GM19397 (cell line): Measurements from ENCODE around the gene SNN.

Experiments
- ATAC-seq: cut with Tn5 transposase; IDR thresholded peaks from one replicate; pipeline ENCODE4 v1.9.1; 2021; ENCODE audit warnings: mild to moderate bottlenecking, moderate library complexity; ENCODE audit not compliant: unreplicated experiment

The SNN gene

GRCh38 chr16:11635113-11635652 is 33.1 kb upstream of the SNN start:
- ATAC-seq, result no peak

GRCh38 chr16:11635679-11636171 is 32.5 kb upstream of the SNN start:
- no peak for ATAC-seq

GRCh38 chr16:11636172-11636721 is 32.0 kb upstream of the SNN start:
- ATAC-seq, result no peak

- no peak for ATAC-seq
Measured at GRCh38 chr16:11637320-11637719, 30.9 kb upstream of the SNN start.

GRCh38 chr16:11638140-11638539 is 30.1 kb upstream of the SNN start:
- no peak for ATAC-seq

GRCh38 chr16:11639008-11639562 is 29.2 kb upstream of the SNN start:
- no peak for ATAC-seq

GRCh38 chr16:11639925-11640899 is 28.0 kb upstream of the SNN start:
- ATAC-seq, result no peak

- no peak for ATAC-seq
Measured at GRCh38 chr16:11640987-11641817, 27.1 kb upstream of the SNN start.

- no peak for ATAC-seq
Measured at GRCh38 chr16:11642765-11643116, 25.5 kb upstream of the SNN start.

GRCh38 chr16:11649276-11649675 is 19.0 kb upstream of the SNN start:
- ATAC-seq, result no peak

GRCh38 chr16:11650641-11651591 is 17.3 kb upstream of the SNN start:
- no peak for ATAC-seq

- no peak for ATAC-seq
Measured at GRCh38 chr16:11651796-11652195, 16.5 kb upstream of the SNN start.

GRCh38 chr16:11655655-11656054 is 12.6 kb upstream of the SNN start:
- ATAC-seq, result no peak

GRCh38 chr16:11657556-11657955 is 10.7 kb upstream of the SNN start:
- ATAC-seq, result no peak

GRCh38 chr16:11658896-11659708 is 9.2 kb upstream of the SNN start:
- ATAC-seq, result no peak

- no peak for ATAC-seq
Measured at GRCh38 chr16:11660565-11660964, 7.7 kb upstream of the SNN start.

- ATAC-seq, result no peak
Measured at GRCh38 chr16:11662582-11662981, 5.7 kb upstream of the SNN start.

GRCh38 chr16:11665071-11665491 is 3.2 kb upstream of the SNN start:
- no peak for ATAC-seq
